NAMALWA (cell line): Measurements from ENCODE around the gene RPTOR.

Experiments
- DNase-seq: peaks from one replicate; pipeline ENCODE4 v3.0.0-alpha.2; 2015; ENCODE audit warnings: low spot score

RPTOR gene

GRCh38 chr17:80745183-80745582, 200.5 kb downstream of the RPTOR start:
- no peak for DNase-seq

GRCh38 chr17:80746262-80746935, 201.8 kb downstream of the RPTOR start:
- DNase-seq = no peak

GRCh38 chr17:80747469-80747868, 202.8 kb downstream of the RPTOR start:
- no peak for DNase-seq

- no peak for DNase-seq
These were observed 205.0 kb downstream of the RPTOR start for GRCh38 chr17:80749611-80750010.

- no peak for DNase-seq
These were observed 205.6 kb downstream of the RPTOR start for GRCh38 chr17:80750263-80750662.

GRCh38 chr17:80751070-80751945, 206.7 kb downstream of the RPTOR start:
- no peak for DNase-seq

- no peak for DNase-seq
These were observed 207.4 kb downstream of the RPTOR start for GRCh38 chr17:80751946-80752581.

- DNase-seq = no peak
These were observed 209.2 kb downstream of the RPTOR start for GRCh38 chr17:80753685-80754345.

GRCh38 chr17:80754846-80755245, 210.2 kb downstream of the RPTOR start:
- no peak for DNase-seq

GRCh38 chr17:80755650-80756405, 211.2 kb downstream of the RPTOR start:
- no peak for DNase-seq

- no peak for DNase-seq
These were observed 214.1 kb downstream of the RPTOR start for GRCh38 chr17:80758481-80759376.

GRCh38 chr17:80759377-80759673, 214.7 kb downstream of the RPTOR start:
- DNase-seq = no peak

- DNase-seq = peak; percentile 68
These were observed 215.9 kb downstream of the RPTOR start for GRCh38 chr17:80760511-80760911.

- DNase-seq = no peak
These were observed 216.7 kb downstream of the RPTOR start for GRCh38 chr17:80761110-80761871.

GRCh38 chr17:80762076-80762475, 217.4 kb downstream of the RPTOR start:
- no peak for DNase-seq

- no peak for DNase-seq
These were observed 218.7 kb downstream of the RPTOR start for GRCh38 chr17:80763293-80763867.

GRCh38 chr17:80764627-80765145, 220.0 kb downstream of the RPTOR start:
- DNase-seq = peak; percentile 40

GRCh38 chr17:80765241-80765961, 220.8 kb downstream of the RPTOR start:
- DNase-seq = peak; percentile 41
